Measurements from ENCODE around the gene SHISA9. TPM values are rescaled to one million over a fixed set of nuclear protein-coding genes. Genes with fewer than 3 reads are reported as not detected.

SHISA9 gene
- total RNA-seq, 3 donors from 2014 or later = 0.33 to 4.1 TPM; not detected in 1

- Histone ChIP-seq H3K9me3 (no peaks in the 10 kb centered on the region), H3K4me1 (no peaks in the 10 kb centered on the region), H3K36me3 (no peaks in the 10 kb centered on the region), H3K27ac (no peak overlapping the region), H3K4me3 (no peak overlapping the region), H3K27me3 (no peaks in the 10 kb centered on the region)
- no peak for DNase-seq (ENCODE audit: low spot score in 2 of 2)
- TF ChIP-seq CTCF (IDR thresholded peaks at IDR 0.05) (no peak), POLR2AphosphoS5 (IDR thresholded peaks at IDR 0.05) (no peak), POLR2A (IDR thresholded peaks at IDR 0.05) (no peak)
- intact Hi-C loops (cut with DNase I; ENCODE audit: low total_unique reads) = no loop called here
Observed at GRCh38 chr16:12871784-12872183, 29.6 kb upstream of the SHISA9 start.

- no peak for DNase-seq (ENCODE audit: low spot score in 2 of 2)
- Histone ChIP-seq H3K4me3 (no peak overlapping the region), H3K36me3 (no peaks in the 10 kb centered on the region), H3K27me3 (no peaks in the 10 kb centered on the region), H3K27ac (no peak overlapping the region), H3K4me1 (no peaks in the 10 kb centered on the region), H3K9me3 (no peaks in the 10 kb centered on the region)
- TF ChIP-seq POLR2AphosphoS5 (IDR thresholded peaks at IDR 0.05) (no peak), POLR2A (IDR thresholded peaks at IDR 0.05) (no peak)
- intact Hi-C loops (cut with DNase I; ENCODE audit: low total_unique reads) = no loop called here
Observed at GRCh38 chr16:12874186-12874585, 27.2 kb upstream of the SHISA9 start.

- Histone ChIP-seq H3K9me3 (no peaks in the 10 kb centered on the region), H3K36me3 (no peaks in the 10 kb centered on the region), H3K4me1 (no peaks in the 10 kb centered on the region), H3K27me3 (no peaks in the 10 kb centered on the region), H3K4me3 (no peak overlapping the region), H3K27ac (no peak overlapping the region)
- intact Hi-C loops (cut with DNase I; ENCODE audit: low total_unique reads) = no loop called here
- no peak for DNase-seq (ENCODE audit: low spot score in 2 of 2)
- no peak for TF ChIP-seq POLR2A (IDR thresholded peaks at IDR 0.05)
- no peak for TF ChIP-seq POLR2AphosphoS5 (IDR thresholded peaks at IDR 0.05)
- TF ChIP-seq CTCF (IDR thresholded peaks at IDR 0.05) = no peak
Observed at GRCh38 chr16:12876778-12877177, 24.6 kb upstream of the SHISA9 start.

- Histone ChIP-seq H3K27me3 (no peaks in the 10 kb centered on the region), H3K4me3 (no peak overlapping the region), H3K27ac (no peak overlapping the region), H3K36me3 (no peaks in the 10 kb centered on the region), H3K9me3 (no peaks in the 10 kb centered on the region), H3K4me1 (no peaks in the 10 kb centered on the region)
- intact Hi-C loops (cut with DNase I; ENCODE audit: low total_unique reads) = no loop called here
- DNase-seq (ENCODE audit: low spot score in 2 of 2) = no peak
- TF ChIP-seq CTCF (IDR thresholded peaks at IDR 0.05) (no peak), POLR2AphosphoS5 (IDR thresholded peaks at IDR 0.05) (no peak), POLR2A (IDR thresholded peaks at IDR 0.05) (no peak)
Observed at GRCh38 chr16:12878973-12879372, 22.4 kb upstream of the SHISA9 start.

- Histone ChIP-seq H3K4me1 (no peaks in the 10 kb centered on the region), H3K9me3 (no peaks in the 10 kb centered on the region), H3K27ac (no peak overlapping the region), H3K4me3 (no peak overlapping the region), H3K27me3 (no peaks in the 10 kb centered on the region), H3K36me3 (no peaks in the 10 kb centered on the region)
- no peak for TF ChIP-seq POLR2AphosphoS5 (IDR thresholded peaks at IDR 0.05)
- no peak for TF ChIP-seq POLR2A (IDR thresholded peaks at IDR 0.05)
- TF ChIP-seq CTCF (IDR thresholded peaks at IDR 0.05) = no peak
- no peak for DNase-seq (ENCODE audit: low spot score in 2 of 2)
- intact Hi-C loops (cut with DNase I; ENCODE audit: low total_unique reads) = no loop called here
Observed at GRCh38 chr16:12879812-12880211, 21.6 kb upstream of the SHISA9 start.

- intact Hi-C loops (cut with DNase I; ENCODE audit: low total_unique reads) = no loop called here
- no peak for DNase-seq (ENCODE audit: low spot score in 2 of 2)
- H3K9me3 ChIP-seq = no peaks in the 10 kb centered on the region
- H3K27me3 ChIP-seq = no peaks in the 10 kb centered on the region
- no peak for TF ChIP-seq POLR2A (IDR thresholded peaks at IDR 0.05)
- TF ChIP-seq POLR2AphosphoS5 (IDR thresholded peaks at IDR 0.05) = no peak
- TF ChIP-seq CTCF (IDR thresholded peaks at IDR 0.05) = no peak
- no peaks in the 10 kb centered on the region for H3K4me1 ChIP-seq
- no peak overlapping the region for H3K27ac ChIP-seq
- no peaks in the 10 kb centered on the region for H3K36me3 ChIP-seq
- no peak overlapping the region for H3K4me3 ChIP-seq
Observed at GRCh38 chr16:12881182-12881581, 20.2 kb upstream of the SHISA9 start.

Measured in breast epithelium (tissue), 4 donors.